Activated naive CD4-positive, alpha-beta T cell treated with Interleukin-2 at 50 U/mL for 16 hours (primary cell): ENCODE results near the gene KAT5.
A peak's percentile ranks its signal among the peaks of the same experiment; 100 is the strongest.
"Not testable (repeated sequence)": the region's sequence is repeated elsewhere in the genome, so short reads cannot be mapped to it uniquely, and the experiment has no call there.

Source experiments
- DNase-seq: peaks from one replicate; pipeline ENCODE4 v3.0.0-alpha.2; 2020

The KAT5 gene

GRCh38 chr11:65710421-65710820, 1.6 kb upstream of the KAT5 start:
- no peak for DNase-seq

DNA sequence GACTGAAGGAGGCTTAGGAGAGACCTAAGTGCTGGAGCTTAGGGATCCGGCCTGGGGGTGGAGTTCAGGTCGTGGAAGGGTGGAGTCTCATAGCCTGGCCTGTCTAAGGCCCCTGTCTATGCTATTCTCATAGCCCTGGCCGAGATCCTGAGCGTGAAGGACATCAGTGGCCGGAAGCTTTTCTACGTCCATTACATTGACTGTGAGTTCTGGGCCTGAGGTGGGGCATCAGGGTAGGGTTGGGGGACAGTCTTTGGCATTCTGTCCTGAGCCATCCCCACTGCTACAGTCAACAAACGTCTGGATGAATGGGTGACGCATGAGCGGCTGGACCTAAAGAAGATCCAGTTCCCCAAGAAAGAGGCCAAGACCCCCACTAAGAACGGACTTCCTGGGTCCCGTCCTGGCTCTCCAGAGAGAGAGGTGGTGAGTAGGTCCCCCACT, 603 bp downstream of the KAT5 start:
- no peak for DNase-seq

DNA sequence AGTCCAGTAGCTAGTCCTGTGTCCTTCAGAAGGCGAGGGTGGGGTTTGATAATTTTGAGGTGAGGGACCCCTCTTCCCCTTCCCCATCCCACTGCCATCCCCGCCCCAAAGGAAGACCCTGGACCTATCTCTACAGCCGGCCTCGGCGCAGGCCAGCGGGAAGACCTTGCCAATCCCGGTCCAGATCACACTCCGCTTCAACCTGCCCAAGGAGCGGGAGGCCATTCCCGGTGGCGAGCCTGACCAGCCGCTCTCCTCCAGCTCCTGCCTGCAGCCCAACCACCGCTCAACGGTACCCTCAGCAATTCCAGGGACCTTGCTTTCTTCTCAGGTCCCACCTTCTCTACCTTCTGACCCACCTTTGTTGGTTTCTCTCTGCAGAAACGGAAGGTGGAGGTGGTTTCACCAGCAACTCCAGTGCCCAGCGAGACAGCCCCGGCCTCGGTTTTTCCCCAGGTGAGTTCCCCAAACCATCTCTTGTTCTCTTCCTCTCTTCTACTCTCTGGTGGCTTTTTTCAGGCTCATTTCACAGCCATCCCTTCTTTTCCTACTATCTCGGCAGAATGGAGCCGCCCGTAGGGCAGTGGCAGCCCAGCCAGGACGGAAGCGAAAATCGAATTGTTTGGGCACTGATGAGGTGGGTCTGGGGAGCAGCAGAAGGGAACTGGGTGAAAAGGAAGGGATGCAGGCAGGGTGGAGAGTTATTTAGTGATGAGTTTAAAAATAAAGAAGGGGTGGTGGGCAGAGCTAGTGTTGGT, 1.3 kb downstream of the KAT5 start:
- no peak for DNase-seq

DNA sequence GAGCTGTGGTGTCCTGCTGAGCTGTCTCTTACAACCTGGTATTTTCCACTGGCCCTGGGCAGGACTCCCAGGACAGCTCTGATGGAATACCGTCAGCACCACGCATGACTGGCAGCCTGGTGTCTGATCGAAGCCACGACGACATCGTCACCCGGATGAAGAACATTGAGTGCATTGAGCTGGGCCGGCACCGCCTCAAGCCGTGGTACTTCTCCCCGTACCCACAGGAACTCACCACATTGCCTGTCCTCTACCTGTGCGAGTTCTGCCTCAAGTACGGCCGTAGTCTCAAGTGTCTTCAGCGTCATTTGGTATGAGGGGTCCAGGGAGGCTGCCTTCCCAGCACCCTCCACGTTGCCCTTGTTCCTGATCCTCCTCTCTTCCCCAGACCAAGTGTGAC, 2.4 kb downstream of the KAT5 start:
- no peak for DNase-seq

DNA sequence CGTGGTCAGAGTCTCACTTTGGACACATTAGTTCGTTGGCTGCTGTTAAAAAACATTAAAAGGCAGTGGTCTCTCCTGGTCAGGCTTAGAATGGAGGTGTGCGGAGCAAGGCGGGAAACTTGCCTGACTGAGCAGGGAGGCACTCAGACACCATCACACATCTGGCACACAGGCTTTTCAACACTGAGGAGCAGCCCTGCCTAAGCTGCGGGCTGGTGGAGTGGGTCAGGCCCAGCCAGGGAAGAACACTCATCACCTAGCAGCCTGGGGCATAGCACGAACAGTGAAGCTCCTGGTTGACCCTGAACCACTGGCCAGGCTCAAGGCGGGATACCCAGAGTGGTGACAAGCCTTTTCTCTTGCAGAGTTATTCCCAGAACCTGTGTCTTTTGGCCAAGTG, 4.2 kb downstream of the KAT5 start:
- DNase-seq, result no peak

DNA sequence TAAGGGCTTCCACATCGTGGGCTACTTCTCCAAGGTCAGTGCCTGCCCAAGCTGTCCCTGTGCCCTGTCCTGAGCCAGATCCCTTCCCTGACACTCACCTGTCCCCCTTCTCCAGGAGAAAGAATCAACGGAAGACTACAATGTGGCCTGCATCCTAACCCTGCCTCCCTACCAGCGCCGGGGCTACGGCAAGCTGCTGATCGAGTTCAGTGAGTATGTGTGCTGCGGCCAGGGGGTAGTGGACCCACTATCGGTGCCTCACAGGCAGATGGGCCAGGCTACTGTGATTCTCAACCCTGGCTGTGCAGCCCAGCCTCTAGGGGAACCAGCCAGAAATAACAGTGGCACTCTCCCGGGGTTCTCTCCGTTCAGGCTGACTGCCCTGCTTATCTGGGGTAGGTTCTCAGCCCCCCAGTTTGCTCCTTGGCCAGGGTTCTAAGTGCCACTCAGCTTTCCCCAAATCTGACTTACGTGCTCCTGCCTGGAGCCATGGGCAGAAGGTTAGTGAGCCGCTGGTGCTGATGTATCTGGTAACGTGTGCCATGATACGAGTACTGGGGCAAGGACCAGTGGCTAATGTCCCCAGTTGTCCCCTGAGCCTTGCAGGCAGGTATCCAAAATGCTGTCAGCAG, 4.8 kb downstream of the KAT5 start:
- DNase-seq, result no peak

GRCh38 chr11:65717906-65718305, 5.9 kb downstream of the KAT5 start:
- no peak for DNase-seq

DNA sequence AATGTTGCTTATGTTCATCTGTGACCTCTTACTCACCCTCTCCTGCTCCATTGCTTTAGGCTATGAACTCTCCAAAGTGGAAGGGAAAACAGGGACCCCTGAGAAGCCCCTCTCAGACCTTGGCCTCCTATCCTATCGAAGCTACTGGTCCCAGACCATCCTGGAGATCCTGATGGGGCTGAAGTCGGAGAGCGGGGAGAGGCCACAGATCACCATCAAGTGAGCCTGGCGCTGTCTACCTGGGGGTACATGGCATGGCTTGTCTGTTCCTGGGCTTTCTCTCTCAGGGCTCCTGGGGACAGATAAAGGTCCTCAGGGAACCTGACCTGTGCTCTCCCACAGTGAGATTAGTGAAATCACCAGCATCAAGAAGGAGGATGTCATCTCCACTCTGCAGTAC, 6.5 kb downstream of the KAT5 start:
- no peak for DNase-seq

DNA sequence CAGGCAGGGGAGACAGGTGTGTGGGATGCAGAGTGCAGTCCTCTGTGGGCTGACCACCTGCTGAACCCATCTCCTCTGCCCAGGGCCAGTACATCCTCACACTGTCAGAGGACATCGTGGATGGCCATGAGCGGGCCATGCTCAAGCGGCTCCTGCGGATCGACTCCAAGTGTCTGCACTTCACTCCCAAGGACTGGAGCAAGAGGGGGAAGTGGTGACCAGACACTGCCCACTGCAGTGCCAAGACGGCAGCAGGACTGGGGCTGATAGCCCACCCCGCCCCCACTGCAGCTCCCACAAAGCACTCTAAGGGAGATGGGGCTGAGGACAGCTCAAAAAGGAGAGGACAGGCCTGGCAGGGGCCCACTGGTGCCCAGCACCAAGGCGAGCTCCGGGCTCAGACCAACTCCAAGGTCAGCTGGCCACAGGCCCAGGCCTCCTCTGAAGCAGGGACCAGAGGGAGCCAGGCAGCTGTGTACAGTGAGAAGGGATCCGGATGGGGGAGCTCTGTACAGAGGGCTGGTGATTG, 7.0 kb downstream of the KAT5 start:
- no peak for DNase-seq

GRCh38 chr11:65719871-65720210, 7.8 kb downstream of the KAT5 start:
- peak; percentile 36 for DNase-seq

DNA sequence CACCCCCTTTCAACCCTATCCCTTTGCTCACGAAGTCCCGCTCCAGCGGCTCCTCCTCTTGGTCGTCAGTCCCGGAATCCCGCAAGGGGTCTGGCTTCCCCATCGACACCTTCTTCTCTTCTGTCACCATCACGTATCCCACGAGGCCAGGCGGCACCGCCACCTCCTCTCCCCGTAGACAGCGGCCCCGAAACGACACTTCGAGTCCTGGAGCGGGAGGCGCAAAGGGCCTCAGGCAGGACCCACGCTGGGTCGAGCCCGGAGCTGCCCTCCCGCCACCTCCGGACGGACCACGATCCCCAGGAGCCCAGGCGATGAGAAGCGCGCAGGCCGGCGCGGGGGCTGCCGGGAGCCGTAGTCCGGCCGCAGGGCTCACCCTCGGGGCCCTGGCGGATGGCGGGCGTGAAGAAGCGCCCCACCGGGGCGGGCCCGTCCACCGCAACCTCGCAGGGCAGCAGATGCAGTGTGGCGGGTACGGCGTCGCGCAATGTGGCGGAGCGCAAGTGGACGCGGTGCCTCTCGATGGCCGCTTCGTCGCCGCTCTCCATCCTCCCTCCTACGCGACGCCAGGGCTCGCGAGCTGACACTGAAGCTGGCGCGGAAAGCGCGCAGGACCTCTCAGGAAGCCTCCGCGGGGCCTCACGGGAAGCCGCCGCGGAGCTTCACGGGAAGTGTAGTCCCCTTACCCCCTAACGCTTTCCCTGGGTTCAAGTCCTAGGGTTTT, 8.3 kb downstream of the KAT5 start, which contains the start of gene RNASEH2C:
RNASEH2C (minus strand) TSS at position 588 of the 724 bp plus-strand sequence; CDS start at position 548, 40 bp downstream.
- peak; percentile 80 for DNase-seq

DNA sequence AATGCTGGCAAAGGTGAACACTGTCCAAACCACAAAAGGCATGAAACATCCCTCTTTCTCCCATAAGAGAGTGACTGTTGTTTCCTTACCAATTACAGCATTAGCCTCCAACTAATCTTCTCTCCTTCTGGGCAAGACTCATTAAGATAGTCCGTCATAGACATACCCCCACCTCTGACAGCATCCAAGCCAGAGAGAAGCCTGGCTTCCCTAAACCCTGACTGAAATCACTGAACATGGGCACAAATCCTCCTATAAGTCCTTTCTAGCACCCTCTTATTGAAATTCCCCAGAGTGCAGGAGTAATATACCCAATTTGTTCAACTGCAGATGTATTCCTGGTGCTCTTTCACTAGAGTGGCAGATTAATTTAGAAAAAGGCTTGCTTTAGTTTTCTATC, 10.2 kb downstream of the KAT5 start:
- DNase-seq, result no peak

- no peak for DNase-seq
These were observed 14.6 kb downstream of the KAT5 start for GRCh38 chr11:65726660-65727059.

DNA sequence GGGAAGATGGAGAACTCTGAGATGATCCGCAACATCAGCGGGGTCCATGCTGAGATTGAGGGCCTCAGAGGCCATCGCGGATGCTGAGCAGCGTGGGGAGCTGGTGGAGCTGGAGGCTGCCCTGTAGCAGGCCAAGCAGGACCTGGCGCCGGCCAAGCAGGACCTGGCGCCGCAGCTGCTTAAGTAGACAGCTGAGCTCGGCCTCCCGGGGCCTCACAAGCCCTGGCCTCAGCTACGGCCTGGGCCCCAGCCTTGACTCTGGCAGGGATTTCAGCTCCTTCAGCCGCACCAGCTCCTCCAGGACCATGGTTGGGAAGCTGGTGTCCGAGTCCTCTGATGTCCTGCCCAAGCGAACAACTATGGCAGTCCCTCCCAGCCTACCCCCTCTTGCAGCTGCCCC, 15.8 kb downstream of the KAT5 start:
- no peak for DNase-seq

GRCh38 chr11:65730461-65730860, 18.4 kb downstream of the KAT5 start:
- DNase-seq, result no peak

- DNase-seq, result not testable (repeated sequence)
These were observed 23.1 kb downstream of the KAT5 start for GRCh38 chr11:65735111-65735510.

GRCh38 chr11:65736810-65737209, 24.8 kb downstream of the KAT5 start:
- no peak for DNase-seq

GRCh38 chr11:65739022-65739421, 27.0 kb downstream of the KAT5 start:
- DNase-seq, result no peak

GRCh38 chr11:65741185-65741584, 29.1 kb downstream of the KAT5 start:
- DNase-seq, result no peak

DNA sequence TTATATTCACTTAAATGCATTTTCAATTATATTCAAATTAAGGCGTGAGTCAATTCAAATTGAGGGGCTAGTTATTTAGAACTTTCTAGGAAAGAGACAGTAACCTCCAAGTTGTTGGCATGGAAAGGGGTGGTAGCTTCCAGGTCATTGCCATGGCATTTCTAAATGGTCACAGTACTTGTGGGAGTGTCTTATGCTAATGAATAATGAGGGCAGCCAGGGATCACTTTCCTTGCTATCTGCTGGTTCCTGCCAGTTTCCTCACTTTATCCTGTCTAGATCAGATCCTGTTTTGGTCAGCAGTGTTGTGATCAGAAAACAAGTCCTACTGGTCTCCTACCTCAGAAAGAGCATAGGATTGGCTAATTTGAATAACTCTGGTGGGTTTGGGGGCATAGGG, 30.3 kb downstream of the KAT5 start:
- DNase-seq, result no peak

- DNase-seq, result no peak
These were observed 31.6 kb downstream of the KAT5 start for GRCh38 chr11:65743681-65744025.

DNA sequence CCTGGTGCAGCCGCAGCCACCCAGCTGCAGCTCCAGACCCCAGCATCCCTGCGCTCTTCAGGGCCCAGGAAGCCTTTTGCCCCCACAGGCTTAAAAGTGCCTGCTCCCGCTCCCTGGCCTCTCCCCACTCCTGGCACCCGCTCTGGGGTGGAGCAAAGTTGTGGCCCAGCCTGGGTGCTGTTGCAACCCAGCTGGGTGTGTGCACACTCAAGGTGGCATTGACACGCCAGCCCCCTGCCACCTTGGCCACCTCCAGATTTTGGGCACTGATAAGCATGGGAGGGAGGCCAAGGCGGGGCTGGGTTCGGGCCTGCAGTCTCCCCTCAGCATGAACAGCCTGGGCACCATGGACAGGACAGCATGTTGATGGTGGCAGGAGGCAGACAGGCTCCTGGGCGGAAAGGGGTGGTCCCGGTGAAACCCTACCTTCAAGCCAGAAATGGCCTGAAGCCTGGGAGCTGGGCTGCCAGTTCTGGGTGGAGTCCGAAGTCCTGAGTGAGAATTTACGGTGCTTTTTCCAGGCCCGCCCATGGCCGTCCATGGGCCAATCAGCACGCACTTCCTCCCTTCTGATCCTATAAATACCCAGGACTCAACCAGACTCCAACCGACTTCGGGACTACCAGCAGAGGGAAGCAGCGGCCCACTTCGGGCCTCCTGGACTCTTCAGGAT, 32.1 kb downstream of the KAT5 start:
- no peak for DNase-seq

GRCh38 chr11:65744699-65745042, 32.6 kb downstream of the KAT5 start:
- no peak for DNase-seq
